Upper lobe of left lung (tissue), 6 donors: ENCODE data around the gene EHD4. TPM values are rescaled to one million over a fixed set of nuclear protein-coding genes. Genes with fewer than 3 reads are reported as not detected.

ENCODE experiments used
- ATAC-seq, 2 donors: fragments of 200-7000 bp; cut with Tn5 transposase; one replicate each; pipeline ENCODE4 v1.9.1; 2022; ENCODE audit warnings: mild to moderate bottlenecking in 2 of 2, moderate library complexity in 2 of 2; ENCODE audit not compliant: low FRiP score in 2 of 2
- DNase-seq, 2 donors: peaks; one replicate each; pipeline ENCODE4 v3.0.0-alpha.2; 2019 to 2020
- H3K27ac ChIP-seq, 4 donors: fragments of 200-600 bp; sonication (generic); one replicate each; pipeline ENCODE4 v1.5.1; 2016 to 2019
- H3K27me3 ChIP-seq, 4 donors: fragments of 200-600 bp; sonication (generic); one replicate each; pipeline ENCODE4 v1.5.1; 2017 to 2019
- H3K36me3 ChIP-seq, 4 donors: fragments of 200-600 bp; sonication (generic); one replicate each; pipeline ENCODE4 v1.5.1; 2016 to 2019
- H3K4me1 ChIP-seq, 4 donors: fragments of 200-600 bp; sonication (generic); one replicate each; pipeline ENCODE4 v1.5.1; 2018 to 2019
- H3K4me3 ChIP-seq, 4 donors: fragments of 200-600 bp; sonication (generic); one replicate each; pipeline ENCODE4 v1.5.1; 2017 to 2019; ENCODE audit warnings: mild to moderate bottlenecking in 2 of 4, moderate library complexity in 1 of 4
- H3K9me3 ChIP-seq, 4 donors: fragments of 200-600 bp; sonication (generic); one replicate each; pipeline ENCODE4 v1.5.1; 2018 to 2019
- CTCF ChIP-seq, 6 experiments: fragments of 450-650 bp in 4 of 6; fragments of 200-600 bp in 2 of 6; sonication (generic) in 2 of 6; IDR thresholded peaks; one replicate each; pipeline ENCODE4 v1.5.1; 2016 to 2019; ENCODE audit warnings: antibody characterized with exemption in 6 of 6
- EP300 ChIP-seq, 4 donors: sonication (generic); formaldehyde crosslinking; IDR thresholded peaks; one replicate each; pipeline ENCODE4 v1.5.1; 2017; ENCODE audit warnings: antibody characterized with exemption in 4 of 4, control low read depth in 2 of 4
- POLR2A ChIP-seq, 4 donors: fragments of 450-650 bp; IDR thresholded peaks; one replicate each; pipeline ENCODE4 v1.5.1; 2016 to 2017; ENCODE audit warnings: antibody characterized with exemption in 4 of 4, mild to moderate bottlenecking in 2 of 4
- POLR2AphosphoS5 ChIP-seq, 2 donors: sonication (generic); formaldehyde crosslinking; IDR thresholded peaks; one replicate each; pipeline ENCODE4 v1.5.1; 2017; ENCODE audit warnings: antibody characterized with exemption in 2 of 2
- WGBS, 2 donors: methylation state at CpG; one replicate each; pipeline ENCODE4 v1.1.5; 2017 to 2018; 5-methylcytosine and 5-hydroxymethylcytosine counted together
- total RNA-seq, 6 donors: library from RNA; depleted of rRNA in 4 of 6; stranded (reverse); fragments of >200 nt in 4 of 6; gene quantifications; one replicate each; pipeline versions ENCODE4 v1.1.0 to v1.2.1, GENCODE V29; 2016 to 2021
- donor health status: DM: no; HTN: no; CAD: no; lungs with moderate emphysema.
- donor health status: DM: no; HTN: yes; CAD: no; lungs with severe emphysema.

Gene EHD4
- total RNA-seq, 6 donors from 2014 or later = 23.0 to 46.4 (median 31.5) TPM

- Histone ChIP-seq H3K27ac (no peak overlapping the region), H3K36me3 (peaks cover 0 to 61% (median 20%) of the 10 kb centered on the region in 4 donors), H3K9me3 (no peaks in the 10 kb centered on the region), H3K4me3 (no peak overlapping the region), H3K27me3 (no peaks in the 10 kb centered on the region), H3K4me1 (peaks cover 3 to 9% (median 6%) of the 10 kb centered on the region in 4 donors)
- ATAC-seq (no peak), DNase-seq (no peak)
- TF ChIP-seq POLR2AphosphoS5 (IDR thresholded peaks at IDR 0.05) = no peak
- TF ChIP-seq POLR2A (IDR thresholded peaks at IDR 0.05) = no peak
- no peak for TF ChIP-seq EP300 (IDR thresholded peaks at IDR 0.05)
- no peak for TF ChIP-seq CTCF (IDR thresholded peaks at IDR 0.05)
- 80 to 88% methylated on average over 5 of the region's 5 CpGs for WGBS, 2 donors
Observed at GRCh38 chr15:41901431-41901830, 70.9 kb downstream of the EHD4 start.

- Histone ChIP-seq H3K9me3 (no peaks in the 10 kb centered on the region), H3K27me3 (no peaks in the 10 kb centered on the region), H3K4me1 (peaks cover 3 to 9% (median 6%) of the 10 kb centered on the region in 4 donors), H3K27ac (no peak overlapping the region), H3K4me3 (no peak overlapping the region), H3K36me3 (peaks cover 0 to 54% (median 19%) of the 10 kb centered on the region in 4 donors)
- WGBS, 2 donors = 90 to 94% methylated on average over 35 to 36 of the region's 36 CpGs
- ATAC-seq (no peak), DNase-seq (peak in 1 of 2 donors; percentile 65)
- no peak for TF ChIP-seq POLR2A (IDR thresholded peaks at IDR 0.05)
- no peak for TF ChIP-seq POLR2AphosphoS5 (IDR thresholded peaks at IDR 0.05)
- no peak for TF ChIP-seq CTCF (IDR thresholded peaks at IDR 0.05)
- TF ChIP-seq EP300 (IDR thresholded peaks at IDR 0.05) = no peak
Observed at GRCh38 chr15:41900526-41901380, 71.6 kb downstream of the EHD4 start.

- Histone ChIP-seq H3K9me3 (no peaks in the 10 kb centered on the region), H3K4me3 (no peak overlapping the region), H3K27me3 (no peaks in the 10 kb centered on the region), H3K27ac (no peak overlapping the region), H3K36me3 (peaks cover 0 to 47% (median 19%) of the 10 kb centered on the region in 4 donors), H3K4me1 (peaks cover 10 to 14% (median 11%) of the 10 kb centered on the region in 4 donors)
- ATAC-seq (no peak), DNase-seq (no peak)
- TF ChIP-seq CTCF (IDR thresholded peaks at IDR 0.05) = no peak
- no peak for TF ChIP-seq POLR2A (IDR thresholded peaks at IDR 0.05)
- no peak for TF ChIP-seq POLR2AphosphoS5 (IDR thresholded peaks at IDR 0.05)
- WGBS, 2 donors = 78 to 80% methylated on average over 5 to 6 of the region's 6 CpGs
Observed at GRCh38 chr15:41899854-41900442, 72.4 kb downstream of the EHD4 start.

- Histone ChIP-seq H3K27ac (peak overlapping the region in 1 of 4 donors; percentile 20), H3K4me3 (no peak overlapping the region), H3K36me3 (peaks cover 0 to 41% (median 17%) of the 10 kb centered on the region in 4 donors), H3K27me3 (no peaks in the 10 kb centered on the region), H3K4me1 (peaks cover 19 to 28% (median 23%) of the 10 kb centered on the region in 4 donors), H3K9me3 (no peaks in the 10 kb centered on the region)
- no peak for ATAC-seq
- TF ChIP-seq POLR2A (IDR thresholded peaks at IDR 0.05) (no peak), CTCF (IDR thresholded peaks at IDR 0.05) (no peak), EP300 (IDR thresholded peaks at IDR 0.05) (no peak), POLR2AphosphoS5 (IDR thresholded peaks at IDR 0.05) (no peak)
- 72 to 85% methylated on average over 8 of the region's 8 CpGs for WGBS, 2 donors
- no peak for DNase-seq
Observed at GRCh38 chr15:41897363-41897799, 75.0 kb downstream of the EHD4 start.
